SKM-1 treated with dmso at 0.1 percent for 144 hours (cell line): ENCODE results near the gene AGO4.
A peak's percentile ranks its signal among the peaks of the same experiment; 100 is the strongest.

Experiments
- DNase-seq: peaks from one replicate; lab custom pipeline; 2025; ENCODE audit not compliant: unreplicated experiment; lab: John Stamatoyannopoulos, UW

Gene AGO4

GRCh38 chr1:35894183-35894582 is 86.4 kb downstream of the AGO4 start:
- DNase-seq = peak; percentile 81

GRCh38 chr1:35894656-35895055 is 86.8 kb downstream of the AGO4 start:
- DNase-seq = no peak

GRCh38 chr1:35899941-35900340 is 92.1 kb downstream of the AGO4 start:
- no peak for DNase-seq

GRCh38 chr1:35901235-35901634 is 93.4 kb downstream of the AGO4 start:
- DNase-seq = no peak

- DNase-seq = no peak
These were observed 94.9 kb downstream of the AGO4 start for GRCh38 chr1:35902671-35903070.
